ENCODE results near the gene MEX3A. TPM values are rescaled to one million over a fixed set of nuclear protein-coding genes. Genes with fewer than 3 reads are reported as not detected.
"Not testable (repeated sequence)": the region's sequence is repeated elsewhere in the genome, so short reads cannot be mapped to it uniquely, and the experiment has no call there.

The MEX3A gene
- total RNA-seq, 4 donors from 2014 or later: 0.29 to 13.3 (median 2.0) TPM

DNA sequence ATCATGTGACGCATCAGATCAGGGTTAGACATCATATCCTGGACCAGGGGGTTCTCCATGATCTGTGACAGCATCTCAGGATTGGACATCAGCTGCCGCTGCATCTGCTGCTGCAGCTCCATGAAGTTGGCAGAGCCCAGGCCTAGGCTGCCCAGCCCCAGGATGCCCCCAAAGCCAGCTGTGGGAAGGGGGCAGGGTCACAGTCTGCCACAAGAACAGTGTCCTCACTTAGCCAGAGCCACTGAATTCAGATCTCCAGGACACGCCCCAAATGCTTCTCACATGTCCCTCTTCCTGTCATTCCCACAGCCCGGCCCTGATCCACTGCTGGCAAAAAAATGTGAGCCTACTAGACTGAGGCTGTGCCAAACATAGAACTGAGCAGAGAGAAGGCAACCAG, 31.9 kb downstream of the MEX3A start:
- Histone ChIP-seq H3K27ac (no peak overlapping the region), H3K36me3 (no peaks in the 10 kb centered on the region), H3K4me1 (no peaks in the 10 kb centered on the region), H3K27me3 (no peaks in the 10 kb centered on the region), H3K9me3 (no peaks in the 10 kb centered on the region), H3K4me3 (no peak overlapping the region)
- intact Hi-C loops (cut with DNase I; ENCODE audit: low total_unique reads): no loop called here
- DNase-seq: no peak
- no peak for TF ChIP-seq POLR2A (IDR thresholded peaks at IDR 0.05)
- no peak for TF ChIP-seq CTCF (IDR thresholded peaks at IDR 0.05)

DNA sequence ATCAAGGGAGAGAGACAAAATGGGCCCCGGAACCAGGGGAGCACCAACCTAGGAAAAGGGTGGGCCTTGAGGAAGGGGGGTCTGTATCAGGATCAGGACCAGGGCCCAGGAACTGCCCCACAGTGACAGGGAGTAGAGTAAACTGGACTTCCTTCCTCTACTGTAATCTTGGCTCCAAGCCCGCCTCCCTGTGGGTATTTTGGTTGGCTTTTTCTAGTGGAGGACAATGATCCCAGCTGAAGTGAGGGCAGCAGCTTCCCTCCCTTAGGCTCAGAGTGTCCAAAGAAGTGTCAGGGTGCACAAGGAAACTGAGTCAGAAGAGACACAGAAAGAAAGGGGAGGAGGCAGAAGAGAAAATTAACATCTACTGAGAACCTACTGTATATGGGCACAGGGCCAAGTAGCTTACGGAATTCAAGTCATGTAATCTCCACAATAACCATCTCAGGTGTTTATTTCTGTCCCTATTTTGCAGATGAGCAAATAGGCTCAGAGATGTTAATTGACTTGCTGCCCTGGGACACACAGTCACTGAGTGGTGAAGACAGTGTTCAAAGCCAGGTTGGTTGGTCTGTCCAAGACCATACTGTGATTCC, 33.5 kb downstream of the MEX3A start:
- DNase-seq: no peak
- H3K4me1 ChIP-seq: no peaks in the 10 kb centered on the region

GRCh38 chr1:156045076-156045475, 37.2 kb downstream of the MEX3A start:
- H3K9me3 ChIP-seq: no peaks in the 10 kb centered on the region
- no peak overlapping the region for H3K27ac ChIP-seq
- H3K4me1 ChIP-seq: no peaks in the 10 kb centered on the region
- no peaks in the 10 kb centered on the region for H3K36me3 ChIP-seq
- no peak for DNase-seq
- intact Hi-C loops (cut with DNase I; ENCODE audit: low total_unique reads): no loop called here
- H3K27me3 ChIP-seq: no peaks in the 10 kb centered on the region
- TF ChIP-seq POLR2A (IDR thresholded peaks at IDR 0.05) (no peak), CTCF (IDR thresholded peaks at IDR 0.05) (no peak)
- H3K4me3 ChIP-seq: no peak overlapping the region

More for the DNA sequence above, 33.5 kb downstream of the MEX3A start:
- Histone ChIP-seq H3K36me3 (no peaks in the 10 kb centered on the region), H3K27me3 (no peaks in the 10 kb centered on the region), H3K9me3 (no peaks in the 10 kb centered on the region), H3K27ac (no peak overlapping the region), H3K4me3 (no peak overlapping the region)
- no peak for TF ChIP-seq CTCF (IDR thresholded peaks at IDR 0.05)
- no peak for TF ChIP-seq POLR2A (IDR thresholded peaks at IDR 0.05)
- intact Hi-C loops (cut with DNase I; ENCODE audit: low total_unique reads): no loop called here

DNA sequence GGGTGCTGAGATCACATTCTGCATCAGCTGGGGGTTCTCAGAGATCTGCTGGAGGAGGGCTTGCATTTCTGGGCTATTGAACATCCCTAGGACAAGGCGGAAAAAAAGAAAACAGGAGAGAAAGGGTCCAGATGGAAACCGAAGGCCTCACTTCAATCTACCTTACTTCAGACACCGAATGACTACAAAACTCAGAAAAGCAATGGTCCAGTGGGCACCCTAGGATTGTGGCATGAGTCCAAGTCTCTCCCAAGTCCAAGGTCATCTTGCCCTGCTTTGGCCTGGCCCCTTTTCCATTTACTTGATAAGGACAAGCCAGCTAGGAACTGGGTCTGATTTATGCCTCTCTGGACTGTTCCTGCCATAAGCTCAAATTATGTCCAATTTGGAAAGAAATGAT, 39.4 kb downstream of the MEX3A start:
- no peak for DNase-seq
- H3K4me3 ChIP-seq: no peak overlapping the region
- no peak overlapping the region for H3K27ac ChIP-seq
- no peaks in the 10 kb centered on the region for H3K36me3 ChIP-seq
- TF ChIP-seq CTCF (IDR thresholded peaks at IDR 0.05): no peak
- no peak for TF ChIP-seq POLR2A (IDR thresholded peaks at IDR 0.05)
- no peaks in the 10 kb centered on the region for H3K9me3 ChIP-seq
- no peaks in the 10 kb centered on the region for H3K27me3 ChIP-seq
- no peaks in the 10 kb centered on the region for H3K4me1 ChIP-seq
- intact Hi-C loops (cut with DNase I; ENCODE audit: low total_unique reads): no loop called here

DNA sequence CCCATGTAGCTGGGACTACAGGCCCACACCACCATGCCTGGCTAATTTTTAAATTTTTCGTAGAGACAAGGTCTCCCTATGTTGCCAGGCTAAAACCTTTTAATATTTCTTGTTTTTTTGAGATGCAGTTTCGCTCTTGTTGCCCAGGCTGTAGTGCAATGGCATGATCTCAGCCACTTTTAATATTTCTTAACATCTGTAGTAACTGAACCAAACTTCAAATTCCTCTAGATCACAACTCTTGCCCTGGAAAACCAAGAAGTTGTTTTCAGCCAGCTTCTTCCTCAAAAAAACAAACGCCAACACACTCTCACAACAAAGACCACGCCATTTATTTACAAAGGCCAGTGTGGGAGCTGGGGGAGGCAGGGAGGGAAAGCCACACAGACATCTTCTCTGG, 47.3 kb downstream of the MEX3A start:
- intact Hi-C loops (cut with DNase I; ENCODE audit: low total_unique reads): not testable (repeated sequence)

DNA sequence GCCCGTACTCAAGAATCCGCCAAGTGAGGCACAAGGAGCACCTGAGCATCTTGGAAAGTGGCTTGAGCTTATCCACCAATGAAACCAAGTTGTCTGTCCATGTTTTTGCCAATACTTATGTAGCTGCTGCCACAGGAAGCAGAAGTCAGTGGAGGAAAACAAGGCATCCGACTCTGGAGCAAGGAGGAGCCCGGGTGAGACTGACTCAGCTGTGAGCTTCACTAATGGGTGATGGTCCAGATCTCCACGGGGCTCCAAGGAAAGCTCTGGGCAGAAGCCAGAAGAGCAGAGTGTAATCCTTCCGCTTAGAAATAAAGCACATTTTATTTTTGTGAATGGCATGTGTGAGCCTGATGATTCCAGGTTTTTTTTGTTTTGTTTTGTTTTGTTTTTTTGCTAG, 49.3 kb downstream of the MEX3A start:
- no peak for TF ChIP-seq POLR2A (IDR thresholded peaks at IDR 0.05)
- Histone ChIP-seq H3K27ac (no peak overlapping the region), H3K9me3 (no peaks in the 10 kb centered on the region), H3K4me3 (no peak overlapping the region), H3K4me1 (no peaks in the 10 kb centered on the region), H3K27me3 (no peaks in the 10 kb centered on the region), H3K36me3 (no peaks in the 10 kb centered on the region)
- intact Hi-C loops (cut with DNase I; ENCODE audit: low total_unique reads): no loop called here
- DNase-seq: no peak

More for the DNA sequence above, 47.3 kb downstream of the MEX3A start:
- not testable (repeated sequence) for H3K4me1 ChIP-seq, H3K36me3 ChIP-seq, H3K27me3 ChIP-seq, H3K9me3 ChIP-seq, H3K27ac ChIP-seq, DNase-seq, H3K4me3 ChIP-seq
